Endodermal cell (in vitro differentiated cells): ENCODE results near the gene TMA7B. TPM values are rescaled to one million over a fixed set of nuclear protein-coding genes. Genes with fewer than 3 reads are reported as not detected.

Experiments used
- DNase-seq: peaks from one replicate; pipeline ENCODE4 v3.0.0-alpha.2; 2017
- H3K27ac ChIP-seq: 2 replicates; pipeline ENCODE4 v1.5.1; 2013; ENCODE audit warnings: mild to moderate bottlenecking, low read depth, low read length, moderate library complexity
- H3K27me3 ChIP-seq: 2 replicates; pipeline ENCODE4 v1.6.1; 2013; ENCODE audit warnings: mild to moderate bottlenecking, low read length, moderate library complexity; ENCODE audit not compliant: insufficient read depth, control insufficient read depth, poor library complexity, severe bottlenecking
- H3K36me3 ChIP-seq: 2 replicates; pipeline ENCODE4 v1.7.0; 2013; ENCODE audit warnings: mild to moderate bottlenecking, low read length, moderate library complexity; ENCODE audit not compliant: control insufficient read depth, insufficient read depth
- H3K4me1 ChIP-seq: one replicate; pipeline ENCODE4 v1.7.0; 2013; ENCODE audit warnings: low read length; ENCODE audit not compliant: control insufficient read depth, insufficient read depth
- H3K4me3 ChIP-seq: 2 replicates; pipeline ENCODE4 v1.5.1; 2013; ENCODE audit warnings: mild to moderate bottlenecking, low read length, moderate library complexity
- H3K9ac ChIP-seq: 2 replicates; pipeline ENCODE4 v1.6.1; 2013; ENCODE audit warnings: mild to moderate bottlenecking, low read length, moderate library complexity; ENCODE audit not compliant: poor library complexity, severe bottlenecking; ENCODE audit errors: extremely low read depth
- H3K9me3 ChIP-seq: 2 replicates; pipeline ENCODE4 v1.6.1; 2013; ENCODE audit warnings: mild to moderate bottlenecking, low read length, moderate library complexity; ENCODE audit not compliant: control insufficient read depth
- H3K27ac Mint-ChIP-seq: 2 replicates; pipeline ENCODE4 v1.8.0; 2020; ENCODE audit warnings: mixed read lengths
- H3K27me3 Mint-ChIP-seq: 2 replicates; pipeline ENCODE4 v1.8.0; 2021; ENCODE audit warnings: mild to moderate bottlenecking, mixed read lengths; ENCODE audit not compliant: insufficient read depth
- H3K36me3 Mint-ChIP-seq: 2 replicates; pipeline ENCODE4 v1.8.0; 2020; ENCODE audit warnings: low read depth, mixed read lengths
- H3K4me1 Mint-ChIP-seq: 2 replicates; pipeline ENCODE4 v1.8.0; 2020; ENCODE audit warnings: mixed read lengths
- H3K4me3 Mint-ChIP-seq: 2 replicates; pipeline ENCODE4 v1.8.0; 2020; ENCODE audit warnings: mild to moderate bottlenecking, moderate library complexity, mixed read lengths
- H3K9me3 Mint-ChIP-seq: 2 replicates; pipeline ENCODE4 v1.8.0; 2020; ENCODE audit warnings: mild to moderate bottlenecking, mixed read lengths
- CTCF ChIP-seq: fragments of 200-600 bp; sonication (generic); conservative IDR thresholded peaks from 2 replicates; pipeline ENCODE4 v1.5.0; 2021; ENCODE audit warnings: antibody characterized with exemption, mild to moderate bottlenecking
- WGBS, 2 experiments: methylation state at CpG; one replicate each; pipeline versions ENCODE4 v1.1.5 to v1.1.7; 2013; ENCODE audit warnings: missing lambda C conversion rate in 2 of 2, mixed read lengths in 1 of 2; ENCODE audit not compliant: insufficient coverage in 1 of 2, insufficient read length in 1 of 2; 5-methylcytosine and 5-hydroxymethylcytosine counted together
- total RNA-seq, 2 donors: library from RNA; stranded (reverse); fragmentation: NEBNext Ultra II Directional in 1 of 2; extraction: Animal tissue kit (Norgen Biotek cat#: 25700) in 1 of 2; gene quantifications; 2 replicates in 1 of 2; 3 replicates in 1 of 2; pipeline ENCODE4 v1.2.1, GENCODE V29; 2021

TMA7B gene
- total RNA-seq, 2 donors from 2014 or later: not detected

- Mint-ChIP-seq H3K27ac (no peak overlapping the region), H3K4me1 (peaks cover 19% of the 10 kb centered on the region), H3K27me3 (peaks cover 34% of the 10 kb centered on the region), H3K9me3 (no peaks in the 10 kb centered on the region), H3K4me3 (no peak overlapping the region), H3K36me3 (no peaks in the 10 kb centered on the region)
- DNase-seq: no peak
- no peak overlapping the region for H3K4me3 ChIP-seq
- H3K9me3 ChIP-seq: no peaks in the 10 kb centered on the region
- no peaks in the 10 kb centered on the region for H3K4me1 ChIP-seq
- TF ChIP-seq CTCF: no peak
- H3K27ac ChIP-seq: no peak overlapping the region
- H3K27me3 ChIP-seq: peaks cover 4% of the 10 kb centered on the region
- 88 to 94% methylated on average over 2 of the region's 2 CpGs for WGBS, 2 experiments
- H3K9ac ChIP-seq: no peak overlapping the region
- no peaks in the 10 kb centered on the region for H3K36me3 ChIP-seq
Observed at GRCh38 chr22:39953101-39953500, 7.1 kb upstream of the TMA7B start.

- 91 to 93% methylated on average over 4 of the region's 4 CpGs for WGBS, 2 experiments
- no peak for TF ChIP-seq CTCF
- no peaks in the 10 kb centered on the region for H3K36me3 ChIP-seq
- peaks cover 4% of the 10 kb centered on the region for H3K4me1 ChIP-seq
- no peak for DNase-seq
- Mint-ChIP-seq H3K27me3 (peaks cover 31% of the 10 kb centered on the region), H3K36me3 (no peaks in the 10 kb centered on the region), H3K4me3 (no peak overlapping the region), H3K9me3 (no peaks in the 10 kb centered on the region), H3K4me1 (peaks cover 24% of the 10 kb centered on the region), H3K27ac (no peak overlapping the region)
- no peak overlapping the region for H3K27ac ChIP-seq
- peaks cover 4% of the 10 kb centered on the region for H3K27me3 ChIP-seq
- H3K9me3 ChIP-seq: no peaks in the 10 kb centered on the region
- no peak overlapping the region for H3K4me3 ChIP-seq
- no peak overlapping the region for H3K9ac ChIP-seq
Observed at GRCh38 chr22:39954584-39955055, 5.6 kb upstream of the TMA7B start.

GRCh38 chr22:39955675-39956074, 4.5 kb upstream of the TMA7B start:
- no peak overlapping the region for H3K4me3 Mint-ChIP-seq
- Histone ChIP-seq H3K4me3 (no peak overlapping the region), H3K27ac (no peak overlapping the region), H3K36me3 (no peaks in the 10 kb centered on the region), H3K9ac (no peak overlapping the region), H3K9me3 (no peaks in the 10 kb centered on the region), H3K27me3 (no peaks in the 10 kb centered on the region), H3K4me1 (peaks cover 6% of the 10 kb centered on the region)
- DNase-seq: no peak
- no peak for TF ChIP-seq CTCF
- H3K9me3 Mint-ChIP-seq: no peaks in the 10 kb centered on the region
- H3K4me1 Mint-ChIP-seq: peaks cover 29% of the 10 kb centered on the region
- no peaks in the 10 kb centered on the region for H3K36me3 Mint-ChIP-seq
- H3K27ac Mint-ChIP-seq: no peak overlapping the region
- H3K27me3 Mint-ChIP-seq: peaks cover 30% of the 10 kb centered on the region
- 75 to 85% methylated on average over 1 to 2 of the region's 2 CpGs for WGBS, 2 experiments
